ENCODE data around the gene ATF2. TPM values are rescaled to one million over a fixed set of nuclear protein-coding genes. Genes with fewer than 3 reads are reported as not detected.

Gene ATF2
- total and polyA plus RNA-seq, 9 of the 15 experiments (the other 6 are each of a cell fraction or from before 2014, with no cell fraction given) = 24.2 to 111 (median 45.9) TPM

- TF ChIP-seq ZNF507 (tag; conservative IDR thresholded peaks at IDR 0.05) (no peak), ZBTB26 (CRISPR knock-in tag; IDR thresholded peaks at IDR 0.05) (peak; percentile 75; the same call in 1 of the 2 replicates), TAF7 (tag; IDR thresholded peaks at IDR 0.05) (peak; percentile 49), ZNF165 (CRISPR knock-in tag; IDR thresholded peaks at IDR 0.05; ENCODE audit: borderline replicate concordance) (no peak), ZNF143 (CRISPR knock-in tag; IDR thresholded peaks at IDR 0.05) (no peak), TRIM28 (IDR thresholded peaks at IDR 0.05) (peak; percentile 64; the same call in 1 of the 2 replicates), GTF3C2 (IDR thresholded peaks at IDR 0.05; ENCODE audit: borderline replicate concordance, extremely low read depth, insufficient read length) (no peak), ATF3 (IDR thresholded peaks at IDR 0.05) (no peak), ATF3 (CRISPR knock-in tag; conservative IDR thresholded peaks at IDR 0.05) (no peak), SMAD4 (CRISPR knock-in tag; conservative IDR thresholded peaks at IDR 0.05) (no peak; the same call in 1 of the 2 replicates), E2F5 (CRISPR knock-in tag; IDR thresholded peaks at IDR 0.05) (0 out of 2 replicates have a peak, but pooled peaks have one; percentile 57), POLR2A (conservative IDR thresholded peaks at IDR 0.05) (peak; percentile 87), TAF9B (IDR thresholded peaks at IDR 0.05; ENCODE audit: partially characterized antibody) (peak; percentile 5), HDAC1 (IDR thresholded peaks at IDR 0.05) (peak in 1 of 2 experiments; percentile 74; a peak in 2 of 4 replicates), SRSF9 (IDR thresholded peaks at IDR 0.05; ENCODE audit: borderline replicate concordance, low read depth, low read length) (no peak), HDAC2 (IDR thresholded peaks at IDR 0.05) (0 out of 2 replicates have a peak, but pooled peaks have one; percentile 44), GTF2F1 (IDR thresholded peaks at IDR 0.05; ENCODE audit: low read depth, low read length) (0 out of 2 replicates have a peak, but pooled peaks have one; percentile 12), NR4A1 (CRISPR knock-in tag; IDR thresholded peaks at IDR 0.05) (0 out of 2 replicates have a peak, but pooled peaks have one; percentile 42), NR4A1 (tag; IDR thresholded peaks at IDR 0.05) (no peak), ZNF512 (tag; IDR thresholded peaks at IDR 0.05) (no peak), BRF2 (IDR thresholded peaks at IDR 0.05; ENCODE audit: borderline replicate concordance, insufficient read depth, insufficient read length) (no peak)
These were observed 552 bp upstream of the ATF2 start (continued) for GRCh38 chr2:175168564-175168945.
